SU-DHL-6 (cell line): Measurements from ENCODE around the gene VPS35L.
A peak's percentile ranks its signal among the peaks of the same experiment; 100 is the strongest.

Experiments
- H2AFZ ChIP-seq: fragments of 200-600 bp; sonication (generic); 2 replicates; pipeline ENCODE4 v1.6.1; 2014; ENCODE audit warnings: low read depth, mild to moderate bottlenecking, moderate library complexity, mixed read lengths, antibody characterized with exemption, low read length; ENCODE audit not compliant: severe bottlenecking
- H3F3A ChIP-seq: fragments of 200-600 bp; shearing (Covaris generic); 2 replicates; pipeline ENCODE4 v1.6.0; 2016; ENCODE audit warnings: antibody characterized with exemption, mild to moderate bottlenecking; ENCODE audit not compliant: insufficient read depth
- H3K27ac ChIP-seq: fragments of 200-600 bp; sonication (generic); 2 replicates; pipeline ENCODE4 v1.5.1; 2016; ENCODE audit warnings: low read depth, mild to moderate bottlenecking, low read length, moderate library complexity, mixed read lengths
- H3K27me3 ChIP-seq: fragments of 200-600 bp; sonication (generic), shearing (Covaris generic); 2 replicates; pipeline ENCODE4 v1.6.0; 2014; ENCODE audit warnings: mild to moderate bottlenecking, low read length
- H3K36me3 ChIP-seq: fragments of 200-600 bp; sonication (generic); 2 replicates; pipeline ENCODE4 v1.6.1; 2014; ENCODE audit warnings: mild to moderate bottlenecking, low read length, mixed read lengths
- H3K4me2 ChIP-seq: fragments of 300-600, 200-600 bp; shearing (Covaris generic), sonication (generic); 2 replicates; pipeline ENCODE4 v1.6.0; 2014; ENCODE audit warnings: low read length, low read depth, mild to moderate bottlenecking; ENCODE audit not compliant: poor library complexity, severe bottlenecking
- H3K4me3 ChIP-seq: fragments of 200-600 bp; sonication (generic); 2 replicates; pipeline ENCODE4 v1.5.1; 2014; ENCODE audit warnings: antibody characterized with exemption, low read length, mild to moderate bottlenecking, mixed read lengths; ENCODE audit not compliant: insufficient read depth, poor library complexity, severe bottlenecking
- H3K79me2 ChIP-seq: fragments of 200-600 bp; sonication (generic); 2 replicates; pipeline ENCODE4 v1.6.1; 2014; ENCODE audit warnings: mild to moderate bottlenecking, low read length, moderate library complexity; ENCODE audit not compliant: insufficient read depth
- H3K9ac ChIP-seq: fragments of 200-600 bp; sonication (generic); 2 replicates; pipeline ENCODE4 v1.7.0; 2014; ENCODE audit warnings: mild to moderate bottlenecking, low read length
- H3K9me2 ChIP-seq: fragments of 200-600 bp; sonication (generic); replicated peaks from 2 replicates; pipeline ENCODE4 v1.6.1; 2014; ENCODE audit warnings: low read length; ENCODE audit not compliant: insufficient read depth
- H3K9me3 ChIP-seq: fragments of 200-600 bp; sonication (generic); 2 replicates; pipeline ENCODE4 v1.6.1; 2014; ENCODE audit warnings: low read length, mixed read lengths; ENCODE audit not compliant: insufficient read depth
- H4K20me1 ChIP-seq: fragments of 200-600 bp; sonication (generic); 2 replicates; pipeline ENCODE4 v1.6.1; 2014; ENCODE audit warnings: low read depth, mild to moderate bottlenecking, antibody characterized with exemption, low read length, moderate library complexity, mixed read lengths
- EZH2phosphoT487 ChIP-seq: fragments of 200-600 bp; sonication (generic), shearing (Covaris generic); conservative IDR thresholded peaks from 2 replicates; pipeline ENCODE4 v1.6.1; 2018; ENCODE audit warnings: mild to moderate bottlenecking, antibody characterized with exemption, low read length, moderate library complexity, mixed read lengths
- TF ChIP-seq, protein P1 (sequence below): fragments of 200-600 bp; sonication (generic); IDR thresholded peaks from one replicate; pipeline ENCODE4 v1.5.1; 2017; ENCODE audit warnings: antibody characterized with exemption, mild to moderate bottlenecking, low read length, moderate library complexity; ENCODE audit not compliant: insufficient read depth, poor library complexity, severe bottlenecking

Gene VPS35L

DNA sequence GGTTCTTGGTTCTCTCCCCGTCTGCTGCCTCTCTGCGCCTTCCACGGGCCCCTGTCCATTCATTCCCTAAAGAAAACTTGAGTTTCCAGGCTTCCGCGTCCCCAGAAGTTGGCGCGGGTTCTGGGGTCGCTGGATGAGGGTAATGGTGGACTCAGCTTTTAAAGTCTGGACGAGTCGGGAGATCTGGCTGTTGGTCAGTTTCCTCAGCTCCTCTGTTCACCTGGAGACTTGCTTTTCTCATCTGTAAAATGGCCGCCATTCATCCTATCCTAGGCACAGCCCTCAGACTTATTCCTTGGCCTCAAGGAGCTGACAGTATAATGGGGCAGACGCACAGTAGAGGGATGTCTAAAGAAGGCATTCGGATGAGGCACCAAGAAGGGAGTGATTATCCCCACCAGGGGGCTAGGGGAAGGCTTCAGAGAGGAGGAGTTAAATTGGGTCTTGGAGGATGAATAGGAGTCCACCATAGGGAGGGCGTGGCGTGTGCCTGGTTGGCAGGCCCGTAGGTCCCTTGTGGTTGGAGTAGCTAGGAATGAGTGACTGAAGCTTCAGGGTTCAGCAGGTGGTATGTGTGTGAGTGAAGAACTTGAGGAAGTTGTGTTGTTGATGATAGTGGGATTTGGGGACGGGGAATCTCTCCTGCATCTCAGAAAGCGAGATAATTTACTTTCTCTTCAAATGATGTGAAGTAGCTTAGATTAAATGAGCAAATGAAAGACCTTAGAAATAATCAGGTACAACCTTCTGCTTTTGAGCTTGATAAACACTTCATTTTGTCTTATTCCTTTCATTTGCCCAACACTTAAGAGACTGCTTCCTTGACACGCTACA lies 652 bp downstream of the VPS35L start:
- no peaks in the 10 kb centered on the region for H4K20me1 ChIP-seq
- no peaks in the 10 kb centered on the region for H3K9me3 ChIP-seq
- H3K9me2 ChIP-seq, result no peaks in the 10 kb centered on the region
- no peak overlapping the region for H3K4me2 ChIP-seq
- TF ChIP-seq, protein P1, sequence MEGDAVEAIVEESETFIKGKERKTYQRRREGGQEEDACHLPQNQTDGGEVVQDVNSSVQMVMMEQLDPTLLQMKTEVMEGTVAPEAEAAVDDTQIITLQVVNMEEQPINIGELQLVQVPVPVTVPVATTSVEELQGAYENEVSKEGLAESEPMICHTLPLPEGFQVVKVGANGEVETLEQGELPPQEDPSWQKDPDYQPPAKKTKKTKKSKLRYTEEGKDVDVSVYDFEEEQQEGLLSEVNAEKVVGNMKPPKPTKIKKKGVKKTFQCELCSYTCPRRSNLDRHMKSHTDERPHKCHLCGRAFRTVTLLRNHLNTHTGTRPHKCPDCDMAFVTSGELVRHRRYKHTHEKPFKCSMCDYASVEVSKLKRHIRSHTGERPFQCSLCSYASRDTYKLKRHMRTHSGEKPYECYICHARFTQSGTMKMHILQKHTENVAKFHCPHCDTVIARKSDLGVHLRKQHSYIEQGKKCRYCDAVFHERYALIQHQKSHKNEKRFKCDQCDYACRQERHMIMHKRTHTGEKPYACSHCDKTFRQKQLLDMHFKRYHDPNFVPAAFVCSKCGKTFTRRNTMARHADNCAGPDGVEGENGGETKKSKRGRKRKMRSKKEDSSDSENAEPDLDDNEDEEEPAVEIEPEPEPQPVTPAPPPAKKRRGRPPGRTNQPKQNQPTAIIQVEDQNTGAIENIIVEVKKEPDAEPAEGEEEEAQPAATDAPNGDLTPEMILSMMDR, result no peak
- no peak for TF ChIP-seq EZH2phosphoT487
- no peaks in the 10 kb centered on the region for H3K79me2 ChIP-seq
- no peaks in the 10 kb centered on the region for H3K27me3 ChIP-seq
- H3K9ac ChIP-seq, result no peak overlapping the region
- no peaks in the 10 kb centered on the region for H3K36me3 ChIP-seq
- no peak overlapping the region for H2AFZ ChIP-seq
- no peak overlapping the region for H3K4me3 ChIP-seq
- H3F3A ChIP-seq, result no peaks in the 10 kb centered on the region
- no peak overlapping the region for H3K27ac ChIP-seq

DNA sequence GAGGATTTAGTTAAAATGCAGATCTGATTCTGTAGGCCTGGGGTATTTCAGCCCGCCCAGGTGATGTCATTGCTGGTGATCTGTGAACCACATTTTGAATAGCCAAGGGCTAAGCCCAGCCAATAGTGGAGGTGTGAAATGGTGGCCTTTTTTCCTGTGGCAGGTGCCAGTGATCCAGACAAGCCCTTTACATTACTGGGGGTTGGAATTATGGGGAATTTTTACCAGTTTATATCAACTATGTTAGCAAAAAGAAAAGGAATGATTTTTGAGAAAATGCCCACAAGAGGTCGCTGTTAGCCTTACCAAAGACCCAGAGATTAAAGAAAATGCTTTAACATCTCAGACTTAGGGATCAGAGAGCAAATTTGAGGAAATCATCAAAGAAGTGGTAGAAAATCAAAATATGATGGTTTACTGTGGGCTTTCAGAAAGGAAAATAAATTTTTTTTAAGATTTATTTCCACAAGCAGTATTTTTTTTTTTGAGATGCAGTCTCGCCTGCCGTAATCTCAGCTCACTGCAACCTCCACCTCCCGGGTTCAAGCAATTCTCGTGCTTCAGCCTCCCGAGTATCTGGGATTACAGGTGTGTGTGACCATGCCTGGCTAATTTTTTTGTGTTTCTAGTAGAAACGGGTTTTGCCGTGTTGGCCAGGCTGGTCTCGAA lies 3.9 kb downstream of the VPS35L start:
- Histone ChIP-seq H3K27ac (no peak overlapping the region), H3K36me3 (no peaks in the 10 kb centered on the region), H3K4me3 (no peak overlapping the region), H2AFZ (no peak overlapping the region), H4K20me1 (no peaks in the 10 kb centered on the region), H3K79me2 (no peaks in the 10 kb centered on the region), H3F3A (no peaks in the 10 kb centered on the region), H3K4me2 (no peak overlapping the region), H3K9ac (no peak overlapping the region), H3K27me3 (no peaks in the 10 kb centered on the region), H3K9me2 (no peaks in the 10 kb centered on the region), H3K9me3 (no peaks in the 10 kb centered on the region)
- TF ChIP-seq, protein P1, result peak; percentile 62
- TF ChIP-seq EZH2phosphoT487, result no peak

DNA sequence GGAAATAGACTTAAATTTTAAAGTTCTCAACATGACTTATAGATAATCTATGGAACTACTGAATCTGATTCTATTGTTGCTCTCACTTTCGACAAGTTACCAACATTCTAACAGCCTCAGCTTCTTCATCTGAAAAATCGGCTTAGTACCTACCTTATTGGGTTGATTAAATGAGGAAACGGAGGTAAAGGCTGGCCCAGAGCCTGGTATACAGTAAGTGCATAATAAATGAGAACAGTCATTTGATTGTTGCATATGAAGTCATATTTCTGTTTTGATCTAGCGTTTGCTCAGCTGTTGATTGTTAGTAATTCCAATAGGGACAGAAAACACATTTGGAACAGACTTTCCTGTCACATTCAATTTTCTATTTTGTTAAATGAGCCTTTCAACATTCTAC lies 4.6 kb downstream of the VPS35L start:
- Histone ChIP-seq H3K4me3 (no peak overlapping the region), H3K9me3 (no peaks in the 10 kb centered on the region), H3K27ac (no peak overlapping the region), H3K9me2 (no peaks in the 10 kb centered on the region), H3F3A (no peaks in the 10 kb centered on the region), H3K79me2 (no peaks in the 10 kb centered on the region), H3K9ac (no peak overlapping the region), H3K4me2 (no peak overlapping the region), H4K20me1 (no peaks in the 10 kb centered on the region), H2AFZ (no peak overlapping the region), H3K27me3 (no peaks in the 10 kb centered on the region), H3K36me3 (no peaks in the 10 kb centered on the region)
- TF ChIP-seq, protein P1, result no peak
- TF ChIP-seq EZH2phosphoT487, result no peak
